HUES6 (cell line): ENCODE results near the gene GAMT.

Source experiments
- H3K27ac ChIP-seq: 2 replicates; pipeline ENCODE4 v1.7.0; 2013; ENCODE audit warnings: low read depth, mild to moderate bottlenecking, low read length, inconsistent platforms
- H3K27me3 ChIP-seq: 2 replicates; pipeline ENCODE4 v1.6.1; 2013; ENCODE audit warnings: low read length; ENCODE audit not compliant: control insufficient read depth, insufficient read depth
- H3K36me3 ChIP-seq: 2 replicates; pipeline ENCODE4 v1.6.1; 2013; ENCODE audit warnings: low read length; ENCODE audit not compliant: control insufficient read depth, insufficient read depth
- H3K4me1 ChIP-seq: 2 replicates; pipeline ENCODE4 v1.6.1; 2013; ENCODE audit warnings: low read length; ENCODE audit not compliant: control insufficient read depth, insufficient read depth
- H3K4me3 ChIP-seq: 2 replicates; pipeline ENCODE4 v1.5.1; 2013; ENCODE audit warnings: low read depth, low read length
- H3K9ac ChIP-seq: one replicate; pipeline ENCODE4 v1.6.1; 2013; ENCODE audit warnings: mild to moderate bottlenecking, low read length
- H3K9me3 ChIP-seq: 2 replicates; pipeline ENCODE4 v1.6.1; 2013; ENCODE audit warnings: low read depth, low read length; ENCODE audit not compliant: control insufficient read depth, insufficient read depth

GAMT gene

DNA sequence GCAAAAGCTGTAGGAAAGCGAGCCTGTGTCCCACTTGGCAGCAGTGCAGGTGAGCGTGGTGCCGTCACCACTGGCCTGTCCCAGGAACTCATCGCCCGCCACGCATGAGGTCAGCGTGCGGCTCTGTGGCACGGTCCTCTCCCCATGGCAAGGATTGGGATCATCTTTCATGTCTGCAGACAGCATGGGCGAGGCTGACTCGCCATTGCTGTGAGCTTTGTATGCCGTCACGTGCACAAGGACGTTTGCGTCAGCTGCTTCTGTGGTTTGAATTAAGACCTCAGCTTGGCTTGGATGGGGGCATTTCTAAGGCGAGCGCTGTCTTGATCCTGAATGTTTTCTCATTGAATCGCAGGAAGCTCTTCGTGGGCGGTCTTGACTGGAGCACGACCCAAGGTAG, 15.8 kb upstream of the GAMT start:
- Histone ChIP-seq H3K4me1 (peaks cover 23% of the 10 kb centered on the region), H3K4me3 (no peak overlapping the region), H3K27ac (no peak overlapping the region), H3K36me3 (peaks cover 73% of the 10 kb centered on the region), H3K9me3 (no peaks in the 10 kb centered on the region), H3K27me3 (no peaks in the 10 kb centered on the region), H3K9ac (no peak overlapping the region)

DNA sequence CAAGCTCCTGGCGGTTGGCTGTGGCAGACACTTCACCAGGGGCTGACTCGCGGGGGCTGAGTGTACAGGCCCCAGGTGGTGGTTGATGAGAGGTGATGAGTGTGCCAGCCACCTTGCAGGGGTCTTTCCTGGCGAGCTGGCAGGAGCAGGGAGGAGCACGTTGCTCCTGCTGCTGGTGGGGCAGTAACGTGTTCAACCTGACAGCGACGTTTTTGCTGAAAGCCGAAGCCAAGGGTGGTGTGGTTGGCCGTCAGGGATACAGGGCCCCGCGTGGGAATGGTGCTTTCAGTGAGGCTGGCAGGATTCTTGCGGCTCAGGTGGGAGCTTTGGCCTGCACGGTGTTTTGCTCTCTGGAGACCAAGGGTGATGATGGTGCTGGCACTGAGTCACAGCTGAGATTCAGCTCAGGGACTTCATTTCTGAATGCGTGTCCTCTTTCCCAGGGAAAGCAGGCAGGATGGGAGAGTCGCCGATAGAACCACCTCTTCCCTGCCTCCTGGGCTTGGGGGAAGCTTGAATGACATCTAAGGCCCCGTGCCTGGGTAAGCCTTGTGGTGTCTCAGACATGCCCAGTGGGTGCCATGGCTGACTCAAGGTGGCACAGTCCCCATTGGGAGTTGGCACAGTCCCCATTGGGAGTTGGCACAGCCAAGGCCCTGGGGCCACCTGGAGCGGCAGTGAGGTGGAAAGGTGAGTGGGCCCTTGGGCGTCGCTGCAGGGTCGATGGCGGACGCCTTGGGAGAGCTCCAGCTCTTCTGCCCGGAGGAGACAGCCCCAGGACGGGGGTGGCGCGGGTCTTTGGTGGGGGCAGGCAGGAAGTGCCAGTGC, 14.9 kb upstream of the GAMT start:
- peaks cover 64% of the 10 kb centered on the region for H3K36me3 ChIP-seq
- no peaks in the 10 kb centered on the region for H3K9me3 ChIP-seq
- H3K4me1 ChIP-seq = peaks cover 27% of the 10 kb centered on the region
- peak overlapping the region; percentile 68 for H3K9ac ChIP-seq
- peak overlapping the region; percentile 38 for H3K4me3 ChIP-seq
- no peaks in the 10 kb centered on the region for H3K27me3 ChIP-seq
- H3K27ac ChIP-seq = peak overlapping the region; percentile 44; the same call in 1 of the 2 replicates

DNA sequence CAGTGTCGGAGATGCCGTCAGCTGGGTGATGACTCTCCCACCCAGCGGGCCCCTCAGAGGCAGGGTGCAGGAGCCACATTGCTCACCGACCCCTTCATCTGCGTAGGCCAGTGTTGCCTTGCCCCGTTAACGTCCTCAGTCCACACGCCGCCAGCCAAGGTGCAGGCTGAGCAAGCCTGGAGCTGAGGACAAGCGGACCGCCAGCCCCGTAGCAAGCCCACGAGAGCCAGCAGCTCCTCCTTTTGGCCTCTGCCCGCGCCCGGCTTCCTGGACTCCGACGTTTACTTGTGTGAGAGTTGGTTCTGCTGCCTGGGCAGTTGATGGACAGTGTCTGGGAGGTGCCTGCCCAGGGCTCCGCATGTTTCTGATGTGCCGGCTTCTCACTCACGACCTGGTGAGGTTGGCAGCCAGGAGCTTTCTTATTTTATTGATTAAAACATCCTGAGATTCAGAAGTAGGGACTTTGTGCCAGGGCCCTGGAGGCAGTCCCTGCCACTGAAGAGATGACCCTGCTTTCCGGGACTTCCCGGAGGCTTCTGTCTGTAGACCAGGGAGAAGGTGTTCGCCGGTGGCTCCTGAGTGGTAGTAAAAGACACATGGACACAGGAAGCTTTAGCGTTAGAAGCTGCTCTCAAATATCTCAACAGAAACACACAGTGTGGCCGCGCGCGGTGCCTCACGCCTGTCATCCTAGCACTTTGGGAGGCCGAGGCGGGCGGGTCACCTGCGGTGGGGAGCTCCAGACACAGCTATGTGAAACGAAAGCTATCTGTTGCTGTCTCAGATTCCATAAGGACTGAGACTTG, 11.9 kb upstream of the GAMT start:
- H3K4me1 ChIP-seq = peaks cover 52% of the 10 kb centered on the region
- no peaks in the 10 kb centered on the region for H3K27me3 ChIP-seq
- no peaks in the 10 kb centered on the region for H3K9me3 ChIP-seq
- no peak overlapping the region for H3K9ac ChIP-seq
- peaks cover 53% of the 10 kb centered on the region for H3K36me3 ChIP-seq
- no peak overlapping the region for H3K4me3 ChIP-seq
- no peak overlapping the region for H3K27ac ChIP-seq

DNA sequence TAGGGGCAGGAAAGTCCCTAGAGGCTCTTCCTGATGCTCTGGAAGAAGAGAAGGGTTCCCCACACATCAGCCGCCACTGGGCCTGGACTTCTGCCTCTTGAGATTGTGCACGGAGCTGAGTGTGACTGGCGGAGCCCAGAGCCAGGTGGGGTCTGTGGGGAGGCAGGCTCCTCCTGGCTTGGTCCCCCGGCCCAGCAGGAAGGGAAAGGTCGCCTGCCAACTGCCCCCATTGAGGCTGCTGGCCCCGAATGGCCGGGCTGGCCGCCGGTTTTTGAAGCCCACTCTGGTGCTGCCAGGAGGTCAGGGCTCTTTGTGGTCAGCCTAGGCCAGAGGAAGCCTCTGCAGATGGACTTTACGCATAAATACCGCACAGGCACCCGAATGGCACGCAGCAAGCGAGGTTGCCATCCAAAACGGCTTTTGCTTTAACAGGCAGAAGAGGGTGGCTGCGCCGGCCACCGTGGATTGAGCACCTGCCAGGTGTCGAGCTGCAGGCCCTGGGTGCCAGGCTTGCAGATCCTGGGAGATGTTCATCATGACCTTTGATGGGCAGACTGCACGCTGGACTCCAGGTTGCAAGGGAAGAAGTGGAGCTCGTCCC, 11.1 kb upstream of the GAMT start:
- no peak overlapping the region for H3K9ac ChIP-seq
- peaks cover 45% of the 10 kb centered on the region for H3K36me3 ChIP-seq
- H3K4me1 ChIP-seq = peaks cover 52% of the 10 kb centered on the region
- H3K27ac ChIP-seq = no peak overlapping the region
- no peaks in the 10 kb centered on the region for H3K27me3 ChIP-seq
- H3K9me3 ChIP-seq = no peaks in the 10 kb centered on the region
- H3K4me3 ChIP-seq = no peak overlapping the region

DNA sequence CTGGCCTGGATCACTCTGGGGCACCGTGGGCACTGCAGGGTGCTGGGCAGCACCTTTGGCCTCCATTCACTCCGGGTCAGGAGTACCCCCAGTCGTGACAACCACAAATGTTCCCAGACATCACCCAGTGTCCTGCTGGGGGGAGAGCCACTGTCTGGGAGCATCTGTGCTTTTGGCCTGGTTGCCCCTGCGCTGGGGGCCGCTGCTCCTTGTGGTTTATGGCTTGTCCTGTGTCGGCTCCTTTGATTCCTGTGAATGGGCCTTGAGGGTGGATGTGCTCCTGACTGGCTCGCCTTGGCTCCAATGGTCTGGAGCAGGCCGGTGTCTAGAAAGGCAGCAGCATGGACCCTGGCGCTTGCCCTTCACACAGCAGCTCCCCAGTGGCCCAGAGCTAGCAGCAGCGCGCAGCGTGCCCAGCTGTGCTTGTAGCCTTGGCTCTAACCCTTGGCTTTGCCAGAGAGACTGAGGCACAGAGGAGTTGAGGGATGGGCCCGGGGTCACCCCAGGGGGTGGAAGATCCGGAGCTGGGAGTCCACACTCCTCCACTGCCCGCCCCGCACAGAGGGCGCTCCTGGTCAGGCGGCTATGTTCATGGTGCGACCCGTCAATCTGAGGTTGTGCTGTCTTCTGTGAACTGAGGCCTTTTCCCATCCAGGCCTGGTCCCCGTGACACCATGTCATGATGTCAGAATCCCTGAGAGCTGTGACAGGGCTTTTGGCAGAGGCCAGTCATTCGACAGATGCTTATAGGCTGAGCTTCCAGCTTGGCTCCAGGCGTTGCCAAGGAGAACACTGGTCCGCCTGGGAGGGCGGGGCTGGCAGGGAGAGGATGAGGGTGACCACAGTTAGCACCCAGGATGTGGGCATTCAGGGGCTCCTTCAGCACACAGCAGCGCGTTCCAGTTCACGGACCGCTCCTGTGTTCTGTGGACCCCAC, 10.2 kb upstream of the GAMT start:
- Histone ChIP-seq H3K27me3 (no peaks in the 10 kb centered on the region), H3K36me3 (peaks cover 37% of the 10 kb centered on the region), H3K9ac (no peak overlapping the region), H3K4me3 (no peak overlapping the region), H3K9me3 (no peaks in the 10 kb centered on the region), H3K4me1 (peaks cover 47% of the 10 kb centered on the region), H3K27ac (no peak overlapping the region)

DNA sequence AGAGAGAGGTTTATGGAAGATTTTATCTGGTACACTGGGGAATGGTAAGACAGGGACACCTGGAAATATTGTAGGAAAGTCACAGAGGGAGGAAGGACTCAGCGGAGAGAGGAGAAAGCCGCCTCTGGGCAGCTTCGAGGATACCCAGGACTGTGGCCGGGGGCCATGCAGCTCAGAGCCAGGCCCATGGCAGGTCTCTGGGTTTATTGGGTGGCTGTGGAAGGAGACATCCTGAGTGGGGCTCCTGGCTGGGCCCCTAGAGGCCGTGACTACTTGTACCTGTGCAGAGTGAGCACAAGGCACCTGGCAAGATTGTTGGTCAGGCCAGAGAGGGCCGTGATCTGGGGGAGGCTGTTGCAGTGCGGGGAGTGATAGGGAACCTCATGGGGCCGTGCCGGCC, 9.4 kb upstream of the GAMT start:
- Histone ChIP-seq H3K9me3 (no peaks in the 10 kb centered on the region), H3K4me1 (peaks cover 40% of the 10 kb centered on the region), H3K4me3 (peak overlapping the region; percentile 87; the same call in 1 of the 2 replicates), H3K36me3 (peaks cover 31% of the 10 kb centered on the region), H3K27ac (no peak overlapping the region), H3K27me3 (no peaks in the 10 kb centered on the region), H3K9ac (peak overlapping the region; percentile 41)

DNA sequence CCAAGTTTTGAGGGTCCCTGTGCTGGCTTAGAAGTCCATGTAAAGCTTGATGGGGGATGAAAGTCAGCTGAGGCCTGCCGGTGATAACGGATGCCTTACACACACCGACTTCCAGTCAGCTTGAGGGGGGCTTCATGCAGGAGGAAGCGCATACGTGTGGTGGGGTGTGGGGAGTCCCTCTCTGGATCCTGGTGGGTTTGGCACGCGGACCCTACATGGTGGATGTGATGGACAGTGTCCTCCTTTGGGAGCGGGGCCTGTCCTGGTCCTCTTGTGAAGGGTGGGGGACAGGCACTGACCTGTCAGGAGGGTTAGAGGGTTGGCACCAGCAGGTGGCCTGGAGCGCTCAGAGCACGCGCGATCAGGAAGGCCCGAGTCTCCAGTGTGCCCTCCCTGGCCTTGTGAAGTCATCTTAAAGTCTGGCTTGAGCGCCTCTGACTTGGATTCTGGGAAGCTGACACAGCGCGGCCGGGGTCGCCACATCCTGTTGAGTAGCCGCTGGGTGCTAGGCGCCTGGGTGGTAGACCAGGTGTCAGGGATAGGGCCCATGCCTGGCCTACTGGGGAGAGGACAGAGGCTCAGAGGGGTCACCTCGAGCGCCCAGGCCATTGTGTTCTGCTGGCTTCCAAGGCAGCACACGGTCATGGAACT, 8.9 kb upstream of the GAMT start:
- H3K9me3 ChIP-seq = no peaks in the 10 kb centered on the region
- H3K4me1 ChIP-seq = peaks cover 35% of the 10 kb centered on the region
- H3K27ac ChIP-seq = no peak overlapping the region
- H3K9ac ChIP-seq = peak overlapping the region; percentile 41
- H3K27me3 ChIP-seq = no peaks in the 10 kb centered on the region
- peak overlapping the region; percentile 87 for H3K4me3 ChIP-seq
- peaks cover 31% of the 10 kb centered on the region for H3K36me3 ChIP-seq

DNA sequence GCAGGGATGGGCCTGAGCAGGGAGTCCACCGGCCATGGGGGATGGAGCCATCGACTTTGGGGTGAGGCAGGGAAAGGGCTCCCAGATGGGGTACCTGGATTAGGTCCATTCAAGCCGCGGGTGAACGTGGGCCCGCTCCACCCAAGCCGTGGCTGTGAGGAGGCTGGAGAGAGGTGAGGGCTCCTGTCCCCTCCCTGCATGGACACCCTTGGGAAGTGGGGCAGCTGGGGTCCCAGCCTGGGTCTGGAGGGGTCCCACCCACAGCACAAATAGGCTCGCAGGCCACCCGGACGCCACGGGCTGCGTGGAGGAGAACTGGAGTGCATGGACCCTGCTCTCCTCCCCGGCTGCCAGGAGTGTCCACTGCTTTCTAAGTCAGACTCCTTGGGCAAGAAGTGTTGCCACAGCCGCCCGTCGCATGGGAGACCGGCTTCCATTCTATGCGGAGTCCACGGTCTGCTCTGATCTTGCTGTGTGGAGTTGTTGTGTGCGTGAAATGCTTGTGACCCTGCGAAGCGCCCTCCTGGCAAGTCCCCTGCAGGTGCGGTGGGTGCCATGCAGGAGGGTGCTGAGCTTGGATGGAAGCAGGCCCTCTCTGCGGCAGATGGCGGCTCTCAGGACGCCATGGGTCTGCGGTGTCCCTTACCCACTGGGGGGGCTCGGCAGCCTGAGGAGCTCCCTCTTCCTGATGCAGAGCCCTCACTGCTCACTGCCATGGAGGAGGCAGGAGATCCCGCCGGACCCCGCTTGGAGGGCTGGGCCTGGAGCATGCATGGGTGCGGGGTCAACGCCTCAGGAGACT, 8.1 kb upstream of the GAMT start:
- H3K4me1 ChIP-seq = peaks cover 30% of the 10 kb centered on the region
- H3K27ac ChIP-seq = peak overlapping the region; percentile 94; the same call in 1 of the 2 replicates
- peak overlapping the region; percentile 91 for H3K9ac ChIP-seq
- peaks cover 31% of the 10 kb centered on the region for H3K36me3 ChIP-seq
- H3K4me3 ChIP-seq = peak overlapping the region; percentile 87
- H3K9me3 ChIP-seq = no peaks in the 10 kb centered on the region
- H3K27me3 ChIP-seq = no peaks in the 10 kb centered on the region

DNA sequence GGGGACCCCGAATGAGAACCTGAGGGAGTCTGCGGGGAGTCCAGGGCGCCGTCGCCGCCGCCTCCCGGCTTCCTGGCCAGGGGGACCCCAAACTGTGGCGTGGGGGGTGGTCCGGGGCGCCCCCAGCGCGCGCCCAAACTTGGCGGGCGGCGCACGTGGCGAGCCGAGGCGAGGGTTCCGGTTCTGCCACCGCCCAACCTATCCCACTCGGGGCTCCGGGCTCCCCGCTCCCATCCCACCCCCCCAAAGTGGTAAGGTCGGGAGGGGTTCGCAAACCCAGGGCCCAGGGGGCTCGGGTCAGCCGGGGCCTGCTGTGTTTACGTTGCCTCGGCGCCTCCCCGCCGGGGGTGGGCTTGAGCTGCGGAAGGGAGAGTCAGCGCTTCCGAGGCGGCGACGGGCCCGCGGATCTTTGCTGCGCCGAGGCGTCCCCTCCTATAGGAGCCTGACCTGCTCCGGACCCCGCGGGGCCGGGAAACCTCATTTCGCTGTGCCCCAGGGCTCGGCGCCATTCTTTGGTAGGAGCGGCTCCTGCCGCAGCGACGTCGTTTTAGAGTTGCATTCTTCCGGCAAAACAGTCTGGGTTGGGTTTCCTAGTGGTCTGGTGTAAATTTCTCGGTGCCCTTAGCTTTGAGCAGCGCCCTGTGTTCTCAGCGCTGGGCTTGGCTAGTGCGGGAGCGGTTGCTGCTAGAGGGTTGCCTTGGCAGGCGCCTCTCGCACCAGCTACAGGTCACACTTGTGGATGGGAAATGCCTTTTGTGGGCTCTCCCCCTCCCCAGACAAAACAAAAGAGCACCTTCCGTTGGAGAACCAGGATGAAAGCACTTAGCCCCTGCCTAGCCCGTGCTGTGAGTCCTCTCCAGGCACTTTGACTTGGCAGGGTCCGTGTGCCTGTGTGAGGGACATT, 7.2 kb upstream of the GAMT start:
- peak overlapping the region; percentile 94 for H3K27ac ChIP-seq
- no peaks in the 10 kb centered on the region for H3K27me3 ChIP-seq
- peak overlapping the region; percentile 87 for H3K4me3 ChIP-seq
- H3K9ac ChIP-seq = peak overlapping the region; percentile 91
- H3K9me3 ChIP-seq = no peaks in the 10 kb centered on the region
- peaks cover 30% of the 10 kb centered on the region for H3K4me1 ChIP-seq
- peaks cover 30% of the 10 kb centered on the region for H3K36me3 ChIP-seq
